Astrocyte (in vitro differentiated cells and primary cell): ENCODE data around the gene AKR1C3. TPM values are rescaled to one million over a fixed set of nuclear protein-coding genes. Genes with fewer than 3 reads are reported as not detected.
A peak's percentile ranks its signal among the peaks of the same experiment; 100 is the strongest.

Experiments used
- DNase-seq: peaks from one replicate; pipeline ENCODE4 v3.0.0-alpha.2; 2010; ENCODE audit warnings: low read depth
- FAIRE-seq: peaks from 2 replicates; lab custom pipeline; 2011; peaks lifted over from hg19 to GRCh38; lab: Jason Lieb, UNC
- H2AFZ ChIP-seq: 2 replicates; pipeline ENCODE4 v1.6.0; 2012; ENCODE audit warnings: low read depth, low read length, inconsistent platforms
- H3K27ac ChIP-seq: 2 replicates; pipeline ENCODE4 v1.5.1; 2011; ENCODE audit warnings: low read depth, low read length, inconsistent platforms
- H3K27me3 ChIP-seq: 2 replicates; pipeline ENCODE4 v1.6.0; 2011; ENCODE audit warnings: low read length, inconsistent platforms; ENCODE audit not compliant: insufficient read depth
- H3K36me3 ChIP-seq: 2 replicates; pipeline ENCODE4 v1.5.1; 2011; ENCODE audit warnings: low read length, inconsistent platforms; ENCODE audit not compliant: insufficient read depth
- H3K4me1 ChIP-seq: 2 replicates; pipeline ENCODE4 v1.5.1; 2011; ENCODE audit warnings: low read length, inconsistent platforms; ENCODE audit not compliant: insufficient read depth
- H3K4me2 ChIP-seq: 2 replicates; pipeline ENCODE4 v1.6.0; 2012; ENCODE audit warnings: low read length, inconsistent platforms
- H3K4me3 ChIP-seq: 2 replicates; pipeline ENCODE4 v1.5.1; 2011; ENCODE audit warnings: low read depth, mild to moderate bottlenecking, low read length, inconsistent platforms; ENCODE audit not compliant: insufficient read depth
- H3K79me2 ChIP-seq: 2 replicates; pipeline ENCODE4 v1.6.0; 2012; ENCODE audit warnings: mild to moderate bottlenecking, low read length, inconsistent platforms; ENCODE audit not compliant: insufficient read depth
- H3K9ac ChIP-seq: 2 replicates; pipeline ENCODE4 v1.6.0; 2012; ENCODE audit warnings: mild to moderate bottlenecking, low read length, inconsistent platforms
- H3K9me3 ChIP-seq: 2 replicates; pipeline ENCODE4 v1.5.1; 2012; ENCODE audit warnings: low read depth, mild to moderate bottlenecking, low read length, inconsistent platforms; ENCODE audit not compliant: insufficient read depth
- H4K20me1 ChIP-seq: 2 replicates; pipeline ENCODE4 v1.6.0; 2012; ENCODE audit warnings: low read length, inconsistent platforms; ENCODE audit not compliant: insufficient read depth
- H3K27ac Mint-ChIP-seq: one replicate; pipeline ENCODE4 v1.8.0; 2021; ENCODE audit warnings: mild to moderate bottlenecking, mixed read lengths; ENCODE audit not compliant: unreplicated experiment
- H3K27me3 Mint-ChIP-seq: one replicate; pipeline ENCODE4 v1.8.0; 2021; ENCODE audit warnings: low read depth, mixed read lengths; ENCODE audit not compliant: unreplicated experiment
- H3K36me3 Mint-ChIP-seq: one replicate; pipeline ENCODE4 v1.8.0; 2021; ENCODE audit warnings: low read depth, mixed read lengths; ENCODE audit not compliant: unreplicated experiment
- H3K4me1 Mint-ChIP-seq: one replicate; pipeline ENCODE4 v1.8.0; 2021; ENCODE audit warnings: low read depth, mixed read lengths; ENCODE audit not compliant: unreplicated experiment
- H3K4me3 Mint-ChIP-seq: one replicate; pipeline ENCODE4 v1.8.0; 2021; ENCODE audit warnings: mild to moderate bottlenecking, moderate library complexity, mixed read lengths; ENCODE audit not compliant: unreplicated experiment
- H3K9me3 Mint-ChIP-seq: one replicate; pipeline ENCODE4 v1.8.0; 2021; ENCODE audit warnings: mild to moderate bottlenecking, mixed read lengths; ENCODE audit not compliant: unreplicated experiment
- CTCF ChIP-seq: IDR thresholded peaks from 2 replicates; pipeline ENCODE4 v1.5.1; 2011; ENCODE audit warnings: low read depth, mild to moderate bottlenecking, inconsistent platforms, low read length, moderate library complexity; ENCODE audit not compliant: insufficient read depth
- EZH2 ChIP-seq: IDR thresholded peaks from 2 replicates; pipeline ENCODE4 v1.6.1; 2012; ENCODE audit warnings: mild to moderate bottlenecking, low read length, inconsistent platforms; ENCODE audit not compliant: insufficient read depth
- total RNA-seq: library from RNA; stranded (reverse); gene quantifications from 2 replicates; pipeline ENCODE4 v1.2.1, GENCODE V29; 2021

AKR1C3 gene
- total RNA-seq, 1 donor from 2014 or later: 0.43 TPM

GRCh38 chr10:5071411-5072198 is 22.6 kb upstream of the AKR1C3 start:
- Histone ChIP-seq H3K9me3 (no peaks in the 10 kb centered on the region), H3K4me3 (no peak overlapping the region), H3K4me1 (peaks cover 12% of the 10 kb centered on the region), H3K36me3 (no peaks in the 10 kb centered on the region), H3K27ac (peak overlapping the region; percentile 18), H3K79me2 (no peaks in the 10 kb centered on the region), H3K4me2 (peak overlapping the region; percentile 42), H4K20me1 (no peaks in the 10 kb centered on the region), H2AFZ (peak overlapping the region; percentile 62), H3K9ac (peak overlapping the region; percentile 18), H3K27me3 (no peaks in the 10 kb centered on the region)
- Mint-ChIP-seq H3K9me3 (peaks cover 5% of the 10 kb centered on the region), H3K36me3 (no peaks in the 10 kb centered on the region), H3K4me3 (no peak overlapping the region), H3K4me1 (peaks cover 17% of the 10 kb centered on the region), H3K27me3 (no peaks in the 10 kb centered on the region), H3K27ac (peak overlapping the region; percentile 99)
- TF ChIP-seq CTCF: no peak
- FAIRE-seq (peak; percentile 54), DNase-seq (peak; percentile 88)

- H4K20me1 ChIP-seq: no peaks in the 10 kb centered on the region
- H3K79me2 ChIP-seq: no peaks in the 10 kb centered on the region
- no peaks in the 10 kb centered on the region for H3K27me3 ChIP-seq
- H3K4me1 Mint-ChIP-seq: peaks cover 17% of the 10 kb centered on the region
- H3K4me3 Mint-ChIP-seq: no peak overlapping the region
- no peak for DNase-seq
- H3K4me3 ChIP-seq: no peak overlapping the region
- H3K27ac Mint-ChIP-seq: no peak overlapping the region
- no peak overlapping the region for H3K27ac ChIP-seq
- no peak overlapping the region for H3K4me2 ChIP-seq
- no peaks in the 10 kb centered on the region for H3K36me3 ChIP-seq
- H3K9me3 ChIP-seq: no peaks in the 10 kb centered on the region
- H3K4me1 ChIP-seq: peaks cover 12% of the 10 kb centered on the region
- H3K27me3 Mint-ChIP-seq: no peaks in the 10 kb centered on the region
- no peak for FAIRE-seq
- H3K9ac ChIP-seq: no peak overlapping the region
- H3K36me3 Mint-ChIP-seq: no peaks in the 10 kb centered on the region
- H3K9me3 Mint-ChIP-seq: peaks cover 5% of the 10 kb centered on the region
- no peak for TF ChIP-seq CTCF
- no peak for TF ChIP-seq EZH2
- H2AFZ ChIP-seq: no peak overlapping the region
These were observed 20.6 kb upstream of the AKR1C3 start for GRCh38 chr10:5073659-5074058.

GRCh38 chr10:5076615-5077014 is 17.6 kb upstream of the AKR1C3 start:
- no peaks in the 10 kb centered on the region for H3K36me3 ChIP-seq
- H3K4me3 Mint-ChIP-seq: no peak overlapping the region

More at GRCh38 chr10:5076615-5077014, 17.6 kb upstream of the AKR1C3 start:
- H3K4me3 ChIP-seq: no peak overlapping the region
- H3K4me2 ChIP-seq: no peak overlapping the region
- no peaks in the 10 kb centered on the region for H3K27me3 ChIP-seq
- FAIRE-seq: no peak
- H3K9ac ChIP-seq: no peak overlapping the region
- peaks cover 6% of the 10 kb centered on the region for H3K4me1 ChIP-seq
- H3K79me2 ChIP-seq: no peaks in the 10 kb centered on the region
- no peak overlapping the region for H3K27ac ChIP-seq
- peak; percentile 80 for DNase-seq
- no peaks in the 10 kb centered on the region for H3K9me3 ChIP-seq
- H3K4me1 Mint-ChIP-seq: peaks cover 11% of the 10 kb centered on the region
- no peaks in the 10 kb centered on the region for H4K20me1 ChIP-seq
- H3K27me3 Mint-ChIP-seq: no peaks in the 10 kb centered on the region
- H3K9me3 Mint-ChIP-seq: no peaks in the 10 kb centered on the region
- H3K27ac Mint-ChIP-seq: no peak overlapping the region
- no peaks in the 10 kb centered on the region for H3K36me3 Mint-ChIP-seq
- no peak overlapping the region for H2AFZ ChIP-seq
- TF ChIP-seq CTCF: no peak
- TF ChIP-seq EZH2: no peak
